Hepatocyte (in vitro differentiated cells): Measurements from ENCODE around the gene WDFY2. TPM values are rescaled to one million over a fixed set of nuclear protein-coding genes. Genes with fewer than 3 reads are reported as not detected.

Source experiments
- DNase-seq: peaks from one replicate; pipeline ENCODE4 v3.0.0-alpha.2; 2016; ENCODE audit warnings: low spot score
- H2AFZ ChIP-seq: fragments of 200-600 bp; sonication (generic); 2 replicates; pipeline ENCODE4 v1.6.0; 2016; ENCODE audit warnings: antibody characterized with exemption, mild to moderate bottlenecking
- H3K27ac ChIP-seq: fragments of 200-600 bp; sonication (generic); 2 replicates; pipeline ENCODE4 v1.5.1; 2016; ENCODE audit warnings: mild to moderate bottlenecking
- H3K27me3 ChIP-seq: fragments of 200-600 bp; sonication (generic); 2 replicates; pipeline ENCODE4 v1.6.1; 2016
- H3K36me3 ChIP-seq: fragments of 200-600 bp; sonication (generic); replicated peaks from 2 replicates; pipeline ENCODE4 v1.5.1; 2016; ENCODE audit warnings: low read depth; ENCODE audit not compliant: insufficient read depth
- H3K4me1 ChIP-seq: fragments of 200-600 bp; sonication (generic); 2 replicates; pipeline ENCODE4 v1.5.1; 2016; ENCODE audit warnings: mild to moderate bottlenecking, moderate library complexity; ENCODE audit not compliant: insufficient read depth
- H3K4me2 ChIP-seq: fragments of 200-600 bp; sonication (generic); 2 replicates; pipeline ENCODE4 v1.6.0; 2016
- H3K4me3 ChIP-seq: fragments of 200-600 bp; sonication (generic); 2 replicates; pipeline ENCODE4 v1.5.1; 2016; ENCODE audit warnings: mild to moderate bottlenecking
- H3K79me2 ChIP-seq: fragments of 200-600 bp; sonication (generic); 2 replicates; pipeline ENCODE4 v1.6.0; 2017; ENCODE audit warnings: mild to moderate bottlenecking
- H3K9me2 ChIP-seq: fragments of 200-600 bp; sonication (generic); replicated peaks from 2 replicates; pipeline ENCODE4 v1.6.0; 2017; ENCODE audit warnings: mild to moderate bottlenecking; ENCODE audit not compliant: insufficient read depth
- H3K9me3 ChIP-seq: fragments of 200-600 bp; sonication (generic); 2 replicates; pipeline ENCODE4 v1.5.1; 2016; ENCODE audit warnings: low read depth, mild to moderate bottlenecking
- H4K20me1 ChIP-seq: fragments of 200-600 bp; sonication (generic); 2 replicates; pipeline ENCODE4 v1.6.0; 2016; ENCODE audit warnings: mild to moderate bottlenecking; ENCODE audit not compliant: insufficient read depth, poor library complexity, severe bottlenecking
- CTCF ChIP-seq: fragments of 200-600 bp; sonication (generic); IDR thresholded peaks from 2 replicates; pipeline ENCODE4 v1.5.1; 2016; ENCODE audit warnings: antibody characterized with exemption, mild to moderate bottlenecking; ENCODE audit not compliant: poor library complexity
- EZH2 ChIP-seq: fragments of 200-600 bp; sonication (generic); IDR thresholded peaks from 2 replicates; pipeline ENCODE4 v1.6.1; 2016; ENCODE audit warnings: antibody characterized with exemption, mild to moderate bottlenecking, borderline replicate concordance
- EZH2phosphoT487 ChIP-seq: fragments of 200-600 bp; sonication (generic); IDR thresholded peaks from one replicate; pipeline ENCODE4 v1.6.1; 2018; ENCODE audit warnings: antibody characterized with exemption, mild to moderate bottlenecking, low read depth, moderate library complexity; ENCODE audit not compliant: unreplicated experiment, severe bottlenecking
- WGBS: methylation state at CpG from one replicate; pipeline ENCODE4 v1.1.6; 2016; ENCODE audit warnings: low lambda C conversion rate; ENCODE audit errors: missing lambda C conversion rate; 5-methylcytosine and 5-hydroxymethylcytosine counted together
- polyA plus RNA-seq: library from polyadenylated mRNA; unstranded; fragments of >200 nt; fragmentation: Nextera tagmentation; extraction: Ambion mirVana; gene quantifications from 2 replicates; pipeline ENCODE4 v1.2.1, GENCODE V29; 2016
- total RNA-seq: library from RNA; depleted of rRNA; stranded (reverse); fragments of >200 nt; gene quantifications from 2 replicates; pipeline ENCODE4 v1.2.3, GENCODE V29; 2014

The WDFY2 gene
- total and polyA plus RNA-seq, 2 experiments from 2014 or later, result 9.0 to 9.1 TPM

- no peak overlapping the region for H3K4me3 ChIP-seq
- no peaks in the 10 kb centered on the region for H3K9me2 ChIP-seq
- H4K20me1 ChIP-seq, result no peaks in the 10 kb centered on the region
- no peak overlapping the region for H3K27ac ChIP-seq
- no peak for TF ChIP-seq EZH2
- TF ChIP-seq CTCF, result no peak
- TF ChIP-seq EZH2phosphoT487, result no peak
- 100% methylated on average over 1 of the region's 1 CpG for WGBS
- no peaks in the 10 kb centered on the region for H3K27me3 ChIP-seq
- no peaks in the 10 kb centered on the region for H3K79me2 ChIP-seq
- DNase-seq, result no peak
- no peak overlapping the region for H3K4me2 ChIP-seq
- H3K4me1 ChIP-seq, result no peaks in the 10 kb centered on the region
- H2AFZ ChIP-seq, result no peak overlapping the region
- no peaks in the 10 kb centered on the region for H3K9me3 ChIP-seq
- H3K36me3 ChIP-seq, result no peaks in the 10 kb centered on the region
These were observed 133.6 kb downstream of the WDFY2 start for GRCh38 chr13:51717786-51718398.

DNA sequence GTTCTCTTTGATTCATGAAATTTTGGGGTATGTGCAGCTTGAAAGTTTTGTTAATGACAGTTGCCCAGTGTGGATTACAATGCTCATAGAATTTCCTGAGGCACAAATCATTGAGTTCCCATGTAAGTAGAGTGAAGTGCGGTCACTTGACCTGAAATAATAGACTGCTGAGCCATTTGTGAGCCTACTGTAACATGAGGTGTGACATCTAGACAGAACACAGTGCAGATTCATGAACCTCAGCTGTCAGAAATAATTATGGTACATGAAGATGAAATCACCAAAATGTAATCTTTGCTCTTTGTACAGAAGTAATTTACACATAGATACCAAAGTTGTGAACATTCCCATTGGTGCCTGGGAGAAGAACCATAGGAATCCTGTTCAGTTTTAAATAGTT, 135.1 kb downstream of the WDFY2 start:
- Histone ChIP-seq H4K20me1 (no peaks in the 10 kb centered on the region), H3K27ac (no peak overlapping the region), H3K4me2 (no peak overlapping the region), H3K4me3 (no peak overlapping the region), H3K9me2 (no peaks in the 10 kb centered on the region), H3K27me3 (no peaks in the 10 kb centered on the region), H3K4me1 (no peaks in the 10 kb centered on the region), H3K9me3 (no peaks in the 10 kb centered on the region), H2AFZ (no peak overlapping the region), H3K36me3 (no peaks in the 10 kb centered on the region), H3K79me2 (no peaks in the 10 kb centered on the region)
- no peak for DNase-seq
- TF ChIP-seq EZH2, result no peak
- WGBS, result 95% methylated on average over 1 of the region's 1 CpG

- WGBS, result 87% methylated on average over 3 of the region's 3 CpGs
- no peak for TF ChIP-seq EZH2
- no peak for TF ChIP-seq CTCF
- TF ChIP-seq EZH2phosphoT487, result no peak
- no peaks in the 10 kb centered on the region for H3K9me3 ChIP-seq
- H3K79me2 ChIP-seq, result no peaks in the 10 kb centered on the region
- no peak overlapping the region for H3K4me3 ChIP-seq
- no peaks in the 10 kb centered on the region for H3K9me2 ChIP-seq
- no peak overlapping the region for H2AFZ ChIP-seq
- H3K27ac ChIP-seq, result no peak overlapping the region
- H3K36me3 ChIP-seq, result no peaks in the 10 kb centered on the region
- no peaks in the 10 kb centered on the region for H3K4me1 ChIP-seq
- no peak for DNase-seq
- H3K4me2 ChIP-seq, result no peak overlapping the region
- H4K20me1 ChIP-seq, result no peaks in the 10 kb centered on the region
- H3K27me3 ChIP-seq, result no peaks in the 10 kb centered on the region
These were observed 137.2 kb downstream of the WDFY2 start for GRCh38 chr13:51721496-51721895.

DNA sequence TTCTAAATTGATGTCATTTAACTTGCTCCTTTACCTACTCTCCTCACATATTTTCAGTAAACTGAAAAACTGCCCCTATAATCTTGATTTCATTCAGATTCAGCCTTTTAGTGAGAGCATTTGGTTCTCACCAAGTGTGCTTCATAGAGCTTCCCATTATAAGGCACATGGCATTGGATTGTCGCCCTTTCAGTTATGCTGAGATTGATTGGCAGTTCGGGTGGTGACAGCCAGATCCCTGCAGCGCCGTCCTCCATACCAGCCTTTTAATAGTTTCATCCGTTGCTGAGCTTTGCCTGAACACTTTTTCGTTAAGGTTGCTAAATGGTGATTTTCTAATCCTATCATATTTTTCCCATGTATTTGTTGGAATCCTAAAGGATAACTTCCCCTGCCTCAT, 139.3 kb downstream of the WDFY2 start:
- TF ChIP-seq EZH2 (no peak), EZH2phosphoT487 (no peak), CTCF (no peak)
- Histone ChIP-seq H2AFZ (no peak overlapping the region), H3K27ac (no peak overlapping the region), H3K9me2 (no peaks in the 10 kb centered on the region), H3K27me3 (no peaks in the 10 kb centered on the region), H3K79me2 (no peaks in the 10 kb centered on the region), H3K4me1 (peaks cover 11% of the 10 kb centered on the region), H3K4me2 (no peak overlapping the region), H3K9me3 (no peaks in the 10 kb centered on the region), H4K20me1 (no peaks in the 10 kb centered on the region), H3K36me3 (no peaks in the 10 kb centered on the region), H3K4me3 (no peak overlapping the region)
- 94% methylated on average over 6 of the region's 6 CpGs for WGBS
- no peak for DNase-seq
